Measurements from ENCODE around the gene NPEPL1. TPM values are rescaled to one million over a fixed set of nuclear protein-coding genes. Genes with fewer than 3 reads are reported as not detected.

The NPEPL1 gene
- total RNA-seq, 1 experiment from 2014 or later = 41.9 TPM

DNA sequence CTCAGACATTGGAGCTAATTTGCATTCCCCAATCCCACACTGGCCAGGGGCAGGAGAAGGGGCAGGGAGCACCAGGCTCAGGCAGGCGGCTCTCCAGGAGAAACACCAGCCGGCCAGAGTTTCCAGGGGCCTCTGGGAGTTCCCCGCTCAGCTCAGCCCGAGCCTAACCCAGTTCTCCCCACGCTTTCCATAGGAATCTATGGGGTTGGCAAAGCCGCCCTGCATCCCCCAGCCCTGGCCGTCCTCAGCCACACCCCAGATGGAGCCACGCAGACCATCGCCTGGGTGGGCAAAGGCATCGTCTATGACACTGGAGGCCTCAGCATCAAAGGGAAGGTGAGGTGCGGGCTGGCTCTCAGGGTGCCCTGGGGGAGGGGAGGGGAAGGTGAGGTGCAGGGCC lies 8.2 kb downstream of the NPEPL1 start:
- no peaks in the 10 kb centered on the region for H3K9me3 Mint-ChIP-seq (ENCODE audit: unreplicated experiment)
- ChIA-PET POLR2A (no interaction called here), CTCF (no interaction called here)
- no peak overlapping the region for H3K4me3 Mint-ChIP-seq (ENCODE audit: unreplicated experiment)
- no TSS peak for BruUV-seq (replicated peaks)
- H3K4me1 ChIP-seq = no peaks in the 10 kb centered on the region
- H3K4me3 ChIP-seq (ENCODE audit: low read depth, low read length) = no peak overlapping the region
- TF ChIP-seq CTCF (IDR thresholded peaks at IDR 0.05; ENCODE audit: insufficient read depth in 1 of 2, low read depth in 1 of 2, low read length in 1 of 2, severe bottlenecking in 1 of 2, unreplicated experiment in 1 of 2) = no peak
- intact Hi-C loops (cut with micrococcal nuclease; ENCODE audit: unreplicated experiment) = no loop called here
- H3K27me3 ChIP-seq (replicated peaks; ENCODE audit: control insufficient read depth, insufficient read depth, low read length) = no peaks in the 10 kb centered on the region
- H3K27ac Mint-ChIP-seq (ENCODE audit: unreplicated experiment) = no peak overlapping the region
- no peaks in the 10 kb centered on the region for H3K27me3 Mint-ChIP-seq (ENCODE audit: insufficient read depth, unreplicated experiment)
- no peaks in the 10 kb centered on the region for H3K9me3 ChIP-seq
- H3K4me1 Mint-ChIP-seq (ENCODE audit: low read depth, unreplicated experiment) = no peaks in the 10 kb centered on the region
- 0 out of 2 replicates have a peak, but pooled peaks cover 1% of the 10 kb centered on the region for H3K36me3 ChIP-seq (ENCODE audit: control insufficient read depth, insufficient read depth, low read length)
- DNase-seq = no peak
- H3K36me3 Mint-ChIP-seq (ENCODE audit: insufficient read depth, unreplicated experiment) = peaks cover 5% of the 10 kb centered on the region

GRCh38 chr20:58701431-58702160 lies 9.0 kb downstream of the NPEPL1 start:
- ChIA-PET CTCF (no interaction called here), POLR2A (no interaction called here)
- no peaks in the 10 kb centered on the region for H3K27me3 Mint-ChIP-seq (ENCODE audit: insufficient read depth, unreplicated experiment)
- Histone ChIP-seq H3K27me3 (replicated peaks; ENCODE audit: control insufficient read depth, insufficient read depth, low read length) (no peaks in the 10 kb centered on the region), H3K4me1 (no peaks in the 10 kb centered on the region), H3K36me3 (ENCODE audit: control insufficient read depth, insufficient read depth, low read length) (0 out of 2 replicates have a peak, but pooled peaks cover 1% of the 10 kb centered on the region), H3K4me3 (ENCODE audit: low read depth, low read length) (no peak overlapping the region), H3K9me3 (no peaks in the 10 kb centered on the region)
- peaks cover 10% of the 10 kb centered on the region for H3K36me3 Mint-ChIP-seq (ENCODE audit: insufficient read depth, unreplicated experiment)
- BruUV-seq (replicated peaks) = no TSS peak
- no peak for DNase-seq
- TF ChIP-seq CTCF (IDR thresholded peaks at IDR 0.05; ENCODE audit: insufficient read depth in 1 of 2, low read depth in 1 of 2, low read length in 1 of 2, severe bottlenecking in 1 of 2, unreplicated experiment in 1 of 2) = no peak
- H3K4me1 Mint-ChIP-seq (ENCODE audit: low read depth, unreplicated experiment) = no peaks in the 10 kb centered on the region
- intact Hi-C loops (cut with micrococcal nuclease; ENCODE audit: unreplicated experiment) = no loop called here
- no peaks in the 10 kb centered on the region for H3K9me3 Mint-ChIP-seq (ENCODE audit: unreplicated experiment)
- H3K4me3 Mint-ChIP-seq (ENCODE audit: unreplicated experiment) = no peak overlapping the region
- H3K27ac Mint-ChIP-seq (ENCODE audit: unreplicated experiment) = no peak overlapping the region

DNA sequence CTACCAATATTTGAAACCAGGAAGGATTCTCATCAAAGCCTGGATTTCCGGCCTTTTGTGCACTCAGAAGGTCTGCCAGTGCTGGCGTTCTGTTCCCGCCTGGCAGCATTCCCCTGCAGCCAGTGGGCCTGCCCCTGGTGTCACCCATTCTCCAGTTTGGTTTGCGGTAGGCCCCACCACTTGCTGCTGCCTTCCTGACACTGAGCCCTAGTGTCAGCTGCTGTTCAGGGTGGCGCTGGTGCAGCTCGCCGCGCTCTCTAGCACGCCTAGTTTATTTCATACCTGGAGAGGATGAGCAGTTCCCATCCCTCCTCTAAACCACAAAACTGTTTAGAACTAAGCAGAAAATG lies 9.5 kb downstream of the NPEPL1 start:
- CTCF ChIA-PET = no interaction called here
- no peak overlapping the region for H3K4me3 Mint-ChIP-seq (ENCODE audit: unreplicated experiment)
- H3K36me3 Mint-ChIP-seq (ENCODE audit: insufficient read depth, unreplicated experiment) = peaks cover 10% of the 10 kb centered on the region
- no peaks in the 10 kb centered on the region for H3K27me3 Mint-ChIP-seq (ENCODE audit: insufficient read depth, unreplicated experiment)
- Histone ChIP-seq H3K9me3 (no peaks in the 10 kb centered on the region), H3K36me3 (ENCODE audit: control insufficient read depth, insufficient read depth, low read length) (no peaks in the 10 kb centered on the region), H3K4me3 (ENCODE audit: low read depth, low read length) (no peak overlapping the region), H3K27me3 (replicated peaks; ENCODE audit: control insufficient read depth, insufficient read depth, low read length) (no peaks in the 10 kb centered on the region), H3K4me1 (no peaks in the 10 kb centered on the region)
- no peaks in the 10 kb centered on the region for H3K4me1 Mint-ChIP-seq (ENCODE audit: low read depth, unreplicated experiment)
- H3K27ac Mint-ChIP-seq (ENCODE audit: unreplicated experiment) = no peak overlapping the region
- BruUV-seq (replicated peaks) = no TSS peak
- no peak for DNase-seq
- POLR2A ChIA-PET = no interaction called here
- intact Hi-C loops (cut with micrococcal nuclease; ENCODE audit: unreplicated experiment) = no loop called here
- no peak for TF ChIP-seq CTCF (IDR thresholded peaks at IDR 0.05; ENCODE audit: insufficient read depth in 1 of 2, low read depth in 1 of 2, low read length in 1 of 2, severe bottlenecking in 1 of 2, unreplicated experiment in 1 of 2)
- no peaks in the 10 kb centered on the region for H3K9me3 Mint-ChIP-seq (ENCODE audit: unreplicated experiment)

Data from Caco-2 (cell line).